ENCODE data around the gene GGT5. TPM values are rescaled to one million over a fixed set of nuclear protein-coding genes. Genes with fewer than 3 reads are reported as not detected.
"Not testable (repeated sequence)": the region's sequence is repeated elsewhere in the genome, so short reads cannot be mapped to it uniquely, and the experiment has no call there.

The GGT5 gene
- total RNA-seq, 1 experiment from 2014 or later: 0.20 TPM

- ChIA-PET CTCF (interaction anchor here (2.0 to 4.8 kb wide), 2 partner anchors 9 to 51 kb away, joined by 7 to 69 read pairs; no protein-coding TSS in a partner anchor), POLR2A (no interaction called here)
- DNase-seq (ENCODE audit: low spot score) (no peak), ATAC-seq (no peak)
- Mint-ChIP-seq H3K27ac (no peak overlapping the region), H3K4me3 (no peak overlapping the region), H3K9me3 (no peaks in the 10 kb centered on the region), H3K4me1 (peaks cover 15% of the 10 kb centered on the region), H3K36me3 (no peaks in the 10 kb centered on the region), H3K27me3 (ENCODE audit: low read depth) (no peaks in the 10 kb centered on the region)
- TF ChIP-seq GABPB1 (CRISPR knock-in tag; IDR thresholded peaks at IDR 0.05): no peak
- TF ChIP-seq CBFB (CRISPR knock-in tag; IDR thresholded peaks at IDR 0.05; ENCODE audit: low read depth): no peak
These were observed 4.5 kb downstream of the GGT5 start for GRCh38 chr22:24240381-24240780.

- ATAC-seq; H3K9me3 Mint-ChIP-seq; H3K27me3 Mint-ChIP-seq (ENCODE audit: low read depth); POLR2A ChIA-PET; H3K27ac Mint-ChIP-seq; DNase-seq (ENCODE audit: low spot score); H3K36me3 Mint-ChIP-seq; H3K4me1 Mint-ChIP-seq; H3K4me3 Mint-ChIP-seq: not testable (repeated sequence)
- peak; percentile 32; the same call in 1 of the 2 replicates for TF ChIP-seq ZNF121 (CRISPR knock-in tag; IDR thresholded peaks at IDR 0.05)
- CTCF ChIA-PET: interaction anchor here (1.5 kb wide), 1 partner anchor 49 kb away, joined by 5 read pairs; no protein-coding TSS in a partner anchor
These were observed 6.7 kb downstream of the GGT5 start for GRCh38 chr22:24238101-24238694.

- no peaks in the 10 kb centered on the region for H3K9me3 Mint-ChIP-seq
- TF ChIP-seq ZNF512 (CRISPR knock-in tag; IDR thresholded peaks at IDR 0.05; ENCODE audit: borderline replicate concordance) (no peak), NR1H2 (CRISPR knock-in tag; IDR thresholded peaks at IDR 0.05) (no peak), ZNF416 (CRISPR knock-in tag; IDR thresholded peaks at IDR 0.05) (no peak), PRRX2 (CRISPR knock-in tag; IDR thresholded peaks at IDR 0.05) (no peak), ATF1 (CRISPR knock-in tag; IDR thresholded peaks at IDR 0.05) (no peak), JAZF1 (CRISPR knock-in tag; IDR thresholded peaks at IDR 0.05) (no peak), ZBTB21 (CRISPR knock-in tag; IDR thresholded peaks at IDR 0.05; ENCODE audit: borderline replicate concordance) (no peak), HMGXB4 (CRISPR knock-in tag; IDR thresholded peaks at IDR 0.05) (no peak), NR3C1 (CRISPR knock-in tag; conservative IDR thresholded peaks at IDR 0.05; ENCODE audit: low read depth) (no peak), TEAD4 (CRISPR knock-in tag; IDR thresholded peaks at IDR 0.05) (no peak), OVOL2 (CRISPR knock-in tag; IDR thresholded peaks at IDR 0.05; ENCODE audit: borderline replicate concordance) (no peak), CDX4 (CRISPR knock-in tag; IDR thresholded peaks at IDR 0.05; ENCODE audit: borderline replicate concordance) (no peak), USF2 (CRISPR knock-in tag; IDR thresholded peaks at IDR 0.05) (no peak)
- CTCF ChIA-PET: interaction anchor here (0.7 to 1.5 kb wide), 2 partner anchors 11 to 47 kb away, joined by 5 read pairs; no protein-coding TSS in a partner anchor
- H3K27ac Mint-ChIP-seq: no peak overlapping the region
- no peaks in the 10 kb centered on the region for H3K36me3 Mint-ChIP-seq
- no peaks in the 10 kb centered on the region for H3K27me3 Mint-ChIP-seq (ENCODE audit: low read depth)
- DNase-seq (ENCODE audit: low spot score) (no peak), ATAC-seq (no peak)
- H3K4me3 Mint-ChIP-seq: no peak overlapping the region
- no peaks in the 10 kb centered on the region for H3K4me1 Mint-ChIP-seq
- POLR2A ChIA-PET: no interaction called here
These were observed 8.2 kb downstream of the GGT5 start for GRCh38 chr22:24236656-24237055.

All from WTC11 (cell line).